ENCODE results near the gene PPP1R1B.

PPP1R1B gene

GRCh38 chr17:39675390-39676082, 48.8 kb downstream of the PPP1R1B start:
- DNase-seq (ENCODE audit: low spot score): no peak
- in situ Hi-C loops (cut with MboI; ENCODE audit: low pct_unique_long_range_greater_than_20kb, low sequenced_read_pairs, unreplicated experiment): no loop called here

GRCh38 chr17:39676198-39676819, 49.6 kb downstream of the PPP1R1B start:
- in situ Hi-C loops (cut with MboI; ENCODE audit: low pct_unique_long_range_greater_than_20kb, low sequenced_read_pairs, unreplicated experiment): no loop called here
- TF ChIP-seq, protein P1, sequence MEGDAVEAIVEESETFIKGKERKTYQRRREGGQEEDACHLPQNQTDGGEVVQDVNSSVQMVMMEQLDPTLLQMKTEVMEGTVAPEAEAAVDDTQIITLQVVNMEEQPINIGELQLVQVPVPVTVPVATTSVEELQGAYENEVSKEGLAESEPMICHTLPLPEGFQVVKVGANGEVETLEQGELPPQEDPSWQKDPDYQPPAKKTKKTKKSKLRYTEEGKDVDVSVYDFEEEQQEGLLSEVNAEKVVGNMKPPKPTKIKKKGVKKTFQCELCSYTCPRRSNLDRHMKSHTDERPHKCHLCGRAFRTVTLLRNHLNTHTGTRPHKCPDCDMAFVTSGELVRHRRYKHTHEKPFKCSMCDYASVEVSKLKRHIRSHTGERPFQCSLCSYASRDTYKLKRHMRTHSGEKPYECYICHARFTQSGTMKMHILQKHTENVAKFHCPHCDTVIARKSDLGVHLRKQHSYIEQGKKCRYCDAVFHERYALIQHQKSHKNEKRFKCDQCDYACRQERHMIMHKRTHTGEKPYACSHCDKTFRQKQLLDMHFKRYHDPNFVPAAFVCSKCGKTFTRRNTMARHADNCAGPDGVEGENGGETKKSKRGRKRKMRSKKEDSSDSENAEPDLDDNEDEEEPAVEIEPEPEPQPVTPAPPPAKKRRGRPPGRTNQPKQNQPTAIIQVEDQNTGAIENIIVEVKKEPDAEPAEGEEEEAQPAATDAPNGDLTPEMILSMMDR (IDR thresholded peaks at IDR 0.05; ENCODE audit: extremely low read depth, insufficient read depth, missing control alignments): no peak
- DNase-seq (ENCODE audit: low spot score): no peak

More at GRCh38 chr17:39675390-39676082, 48.8 kb downstream of the PPP1R1B start:
- TF ChIP-seq, protein P1 (IDR thresholded peaks at IDR 0.05; ENCODE audit: extremely low read depth, insufficient read depth, missing control alignments): no peak

GRCh38 chr17:39677072-39677471, 50.3 kb downstream of the PPP1R1B start:
- TF ChIP-seq, protein P1 (IDR thresholded peaks at IDR 0.05; ENCODE audit: extremely low read depth, insufficient read depth, missing control alignments): no peak
- no peak for DNase-seq (ENCODE audit: low spot score)
- in situ Hi-C loops (cut with MboI; ENCODE audit: low pct_unique_long_range_greater_than_20kb, low sequenced_read_pairs, unreplicated experiment): no loop called here

DNA sequence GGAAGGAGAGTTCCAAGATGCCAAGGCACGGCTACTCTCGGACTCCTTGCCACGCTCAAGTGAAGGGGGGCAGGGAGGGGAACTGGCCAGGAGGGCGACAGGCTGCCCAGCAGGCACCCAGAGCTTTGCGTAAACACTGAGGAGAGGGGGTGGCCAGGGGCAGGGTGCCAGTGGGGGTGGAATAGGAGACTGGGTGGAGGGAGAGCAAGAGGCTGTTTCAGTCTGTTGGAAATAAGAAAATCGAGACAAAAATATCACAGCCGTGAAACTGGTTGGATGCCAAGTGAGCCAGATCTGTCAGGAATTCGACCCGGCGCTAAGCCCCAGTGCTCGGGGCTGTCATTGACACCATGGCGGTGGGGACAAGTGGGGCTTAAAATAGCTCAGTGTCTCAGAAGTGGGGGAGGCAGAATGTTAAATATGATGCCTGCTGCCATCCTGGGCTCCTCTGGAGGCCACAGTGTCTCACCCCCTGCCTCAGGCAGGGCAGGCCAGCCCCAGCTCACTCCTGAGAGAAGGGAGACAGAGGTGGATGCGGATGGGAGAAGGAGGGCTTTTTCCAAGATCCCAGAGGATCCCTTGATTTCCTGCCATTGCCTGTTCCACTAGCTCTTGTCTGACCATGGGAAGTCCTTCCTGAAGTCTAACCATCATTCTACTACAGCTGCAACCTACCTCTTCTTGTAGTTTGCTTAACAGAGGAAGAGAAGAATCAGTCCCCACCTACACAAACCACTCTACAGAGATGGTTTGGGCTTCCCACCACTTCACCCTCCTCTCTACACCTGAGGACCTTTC, 51.0 kb downstream of the PPP1R1B start:
- in situ Hi-C loops (cut with MboI; ENCODE audit: low pct_unique_long_range_greater_than_20kb, low sequenced_read_pairs, unreplicated experiment): no loop called here
- DNase-seq (ENCODE audit: low spot score): no peak
- TF ChIP-seq, protein P1 (IDR thresholded peaks at IDR 0.05; ENCODE audit: extremely low read depth, insufficient read depth, missing control alignments): no peak

DNA sequence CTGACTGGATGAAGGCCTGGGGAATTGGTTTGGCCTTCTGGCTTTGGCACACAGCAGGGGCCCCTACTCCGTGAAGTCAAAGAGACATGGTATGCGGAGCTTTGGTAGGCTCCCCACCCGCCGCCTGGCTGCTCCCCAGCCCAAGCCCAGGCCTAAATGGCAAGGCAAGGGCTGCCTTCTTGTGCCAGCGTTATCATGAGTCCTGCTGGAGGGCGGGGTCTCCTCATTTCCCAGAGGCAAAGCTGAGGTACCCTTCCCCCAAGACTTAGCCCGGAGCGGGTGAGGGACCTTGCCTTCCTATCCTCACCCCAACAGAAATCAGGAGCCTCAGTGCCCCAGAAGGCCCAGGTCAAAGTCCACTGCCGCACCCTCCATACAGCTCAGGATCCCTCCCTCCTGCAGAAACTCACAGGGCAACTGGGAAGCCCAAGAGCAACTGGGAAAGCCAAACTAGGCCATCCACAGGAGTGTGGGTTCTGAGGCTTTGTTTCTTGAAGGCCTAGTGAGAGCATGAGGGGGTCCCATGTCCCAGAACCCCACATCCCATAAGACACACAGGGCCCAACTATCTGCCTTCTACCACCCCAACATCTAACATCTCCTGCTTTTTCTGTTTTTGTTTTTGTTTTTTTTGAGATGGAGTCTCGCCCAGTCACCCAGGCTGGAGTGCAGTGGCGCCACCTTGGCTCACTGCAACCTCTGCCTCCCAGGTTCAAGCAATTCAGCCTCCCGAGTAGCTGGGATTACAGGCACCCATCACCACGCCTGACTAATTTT, 51.8 kb downstream of the PPP1R1B start:
- TF ChIP-seq, protein P1 (IDR thresholded peaks at IDR 0.05; ENCODE audit: extremely low read depth, insufficient read depth, missing control alignments): no peak
- DNase-seq (ENCODE audit: low spot score): no peak
- in situ Hi-C loops (cut with MboI; ENCODE audit: low pct_unique_long_range_greater_than_20kb, low sequenced_read_pairs, unreplicated experiment): no loop called here

All from GM13977 (cell line).